ENCODE results near the gene PUS1. TPM values are rescaled to one million over a fixed set of nuclear protein-coding genes. Genes with fewer than 3 reads are reported as not detected.

The PUS1 gene
- total and polyA plus RNA-seq, 2 of the 8 experiments (the other 6 are each of a cell fraction or from before 2014, with no cell fraction given), result 48.1 to 81.2 TPM

DNA sequence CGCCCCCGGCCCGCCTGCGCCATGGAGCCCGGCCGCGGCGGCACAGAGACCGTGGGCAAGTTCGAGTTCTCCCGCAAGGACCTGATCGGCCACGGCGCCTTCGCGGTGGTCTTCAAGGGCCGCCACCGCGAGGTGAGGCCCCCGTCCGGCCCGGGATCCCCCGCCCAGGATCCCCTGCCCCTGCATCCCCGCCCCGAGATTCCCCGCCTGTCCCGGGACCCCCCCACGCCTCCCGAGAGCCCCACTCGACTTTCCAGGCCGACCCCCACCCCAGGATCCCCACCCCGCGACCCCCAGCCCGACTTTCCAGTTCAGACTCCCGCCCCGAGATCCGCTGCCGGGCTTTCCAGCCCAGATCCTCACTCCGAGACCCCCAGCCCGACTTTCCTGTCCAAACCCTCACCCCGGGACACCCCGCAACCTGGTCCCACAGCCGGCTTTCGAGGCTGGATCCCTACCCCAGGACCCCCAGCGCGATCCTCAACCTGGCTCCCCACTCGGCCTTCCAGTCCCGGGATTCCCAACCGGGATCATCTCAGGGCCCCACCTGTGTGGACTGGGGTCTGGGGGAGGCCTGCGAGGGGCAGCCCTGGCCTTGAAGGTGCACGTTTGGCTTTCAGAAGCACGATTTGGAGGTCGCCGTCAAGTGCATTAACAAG, 34.0 kb upstream of the PUS1 start:
- Histone ChIP-seq H2BK12ac (ENCODE audit: low read depth, low read length) (no peak overlapping the region; the same call in 1 of the 2 replicates), H3K9ac (replicated peaks in 1 of 4; ENCODE audit: extremely low read depth in 1 of 4, low read depth in 3 of 4, low read length in 3 of 4) (peak overlapping the region in 3 of 4 experiments; percentile 25 to 51 (median 51); a peak in 5 of 7 replicates), H3K23me2 (ENCODE audit: low read depth, low read length) (peaks cover 9% of the 10 kb centered on the region; the same call in 1 of the 2 replicates), H3K79me1 (ENCODE audit: low read depth, low read length) (peaks cover 5% of the 10 kb centered on the region), H4K5ac (ENCODE audit: insufficient read length, low read depth, low read length) (no peak overlapping the region), H4K8ac (ENCODE audit: extremely low read depth, insufficient read depth, low read length) (peak overlapping the region; percentile 71; the same call in 1 of the 2 replicates), H3K36me3 (ENCODE audit: control insufficient read depth in 2 of 4, insufficient read depth in 4 of 4, low read length in 3 of 4) (peaks cover 0 to 7% (median 3%) of the 10 kb centered on the region in 4 experiments; a peak in 3 of 8 replicates), H3K4me1 (replicated peaks in 1 of 4; ENCODE audit: control insufficient read depth in 3 of 4, insufficient read depth in 4 of 4, low read length in 3 of 4) (peaks cover 0 to 16% (median 14%) of the 10 kb centered on the region in 4 experiments; a peak in 5 of 7 replicates), H2AK5ac (ENCODE audit: low read depth, low read length) (no peak overlapping the region), H3K9me3 (ENCODE audit: insufficient read depth in 2 of 2, low read depth in 1 of 2, low read length in 1 of 2) (no peaks in the 10 kb centered on the region), H3K4me3 (ENCODE audit: extremely low read depth in 1 of 4, insufficient read depth in 2 of 4, low read depth in 3 of 4, low read length in 4 of 4) (peak overlapping the region; percentile 59 to 75 (median 66)), H3K23ac (ENCODE audit: insufficient read length) (no peak overlapping the region), H3K4me2 (ENCODE audit: insufficient read depth in 1 of 2, low read depth in 2 of 2, low read length in 2 of 2) (peak overlapping the region; percentile 85 to 99), H3K14ac (ENCODE audit: insufficient read length) (no peak overlapping the region), H3K4ac (replicated peaks; ENCODE audit: insufficient read length, low read depth, low read length) (no peak overlapping the region), H3K79me2 (ENCODE audit: control insufficient read depth in 1 of 2, insufficient read depth in 2 of 2, low read length in 2 of 2) (peaks cover 0 to 27% of the 10 kb centered on the region in 2 experiments; a peak in 1 of 4 replicates), H4K20me1 (replicated peaks in 1 of 2; ENCODE audit: control insufficient read depth in 1 of 2, insufficient read depth in 2 of 2, low read length in 2 of 2) (peaks cover 16 to 20% of the 10 kb centered on the region in 2 experiments), H2BK20ac (ENCODE audit: low read length) (no peak overlapping the region), H3K27me3 (replicated peaks in 1 of 4; ENCODE audit: control insufficient read depth in 3 of 4, extremely low read depth in 1 of 4, insufficient read depth in 3 of 4, low read length in 3 of 4) (no peaks in the 10 kb centered on the region), H3K56ac (replicated peaks; ENCODE audit: insufficient read length, low read depth, low read length) (no peak overlapping the region), H3K27ac (ENCODE audit: low read depth, low read length) (no peak overlapping the region), H2BK120ac (replicated peaks; ENCODE audit: low read depth, low read length) (no peak overlapping the region), H4K91ac (replicated peaks; ENCODE audit: insufficient read length, low read length) (no peak overlapping the region), H2BK5ac (ENCODE audit: low read depth, low read length) (no peak overlapping the region), H2AFZ (ENCODE audit: low read length) (no peak overlapping the region), H2BK15ac (ENCODE audit: low read length) (no peak overlapping the region), H3K18ac (ENCODE audit: extremely low read depth, low read length) (no peak overlapping the region)
- DNase-seq (ENCODE audit: low read depth in 1 of 2, low spot score in 2 of 2), result peak in 1 of 2 experiments; percentile 57
- TF ChIP-seq HDAC2 (IDR thresholded peaks at IDR 0.05; ENCODE audit: borderline replicate concordance in 1 of 2, low read depth in 2 of 2, low read length in 2 of 2), result no peak
- TF ChIP-seq TCF12 (IDR thresholded peaks at IDR 0.05; ENCODE audit: low read depth, low read length), result no peak
- no peak for TF ChIP-seq CHD2 (IDR thresholded peaks at IDR 0.05; ENCODE audit: low read length)
- TF ChIP-seq KDM4A (IDR thresholded peaks at IDR 0.05; ENCODE audit: low read depth, low read length, severe bottlenecking), result peak; percentile 29
- TF ChIP-seq RAD21 (IDR thresholded peaks at IDR 0.05 in 1 of 2, conservative IDR thresholded peaks at IDR 0.05 in 1 of 2; ENCODE audit: low read depth in 2 of 2, low read length in 2 of 2), result no peak
- no peak for TF ChIP-seq TEAD4 (IDR thresholded peaks at IDR 0.05; ENCODE audit: low read depth, low read length)
- no peak for TF ChIP-seq CBX8 (IDR thresholded peaks at IDR 0.05; ENCODE audit: borderline replicate concordance, low read depth, low read length)
- TF ChIP-seq NANOG (IDR thresholded peaks at IDR 0.05; ENCODE audit: insufficient read depth, low read depth, low read length, poor library complexity, severe bottlenecking), result no peak
- 10% methylated on average over 20 of the region's 54 CpGs; no CpG with 5 or more reads in 1 of the 2 experiments for WGBS, 2 experiments (ENCODE audit: extremely low coverage in 1 of 2, insufficient coverage in 1 of 2, insufficient read length in 1 of 2, insufficient replicate concordance in 2 of 2, low coverage in 1 of 2, low lambda C conversion rate in 2 of 2, missing lambda C conversion rate in 1 of 2)
- POLR2A ChIA-PET (ENCODE audit: partially characterized antibody), result no interaction called here
- CTCF ChIA-PET (ENCODE audit: partially characterized antibody), result no interaction called here
- no peak for FAIRE-seq
